Trophoblast cell (in vitro differentiated cells and primary cell): ENCODE results near the gene AAGAB.
"Not testable (repeated sequence)": the region's sequence is repeated elsewhere in the genome, so short reads cannot be mapped to it uniquely, and the experiment has no call there.

Source experiments
- DNase-seq, 2 donors: peaks; one replicate each; pipeline ENCODE4 v3.0.0-alpha.2; 2016
- H2AFZ ChIP-seq: 2 replicates; pipeline ENCODE4 v1.6.1; 2013; ENCODE audit warnings: low read length, moderate library complexity, mild to moderate bottlenecking; ENCODE audit not compliant: insufficient read depth, poor library complexity
- H2AK5ac ChIP-seq: 2 replicates; pipeline ENCODE4 v1.6.1; 2013; ENCODE audit warnings: mild to moderate bottlenecking, low read length
- H2BK120ac ChIP-seq: 2 replicates; pipeline ENCODE4 v1.6.1; 2013; ENCODE audit warnings: low read length, mild to moderate bottlenecking, moderate library complexity; ENCODE audit not compliant: insufficient read depth, poor library complexity
- H2BK12ac ChIP-seq: 2 replicates; pipeline ENCODE4 v1.6.1; 2013; ENCODE audit warnings: mild to moderate bottlenecking, low read length, moderate library complexity
- H2BK5ac ChIP-seq: 2 replicates; pipeline ENCODE4 v1.6.1; 2013; ENCODE audit warnings: low read length, low read depth, moderate library complexity, mild to moderate bottlenecking; ENCODE audit not compliant: poor library complexity
- H3K14ac ChIP-seq: 2 replicates; pipeline ENCODE4 v1.6.1; 2013; ENCODE audit warnings: mild to moderate bottlenecking, low read length
- H3K18ac ChIP-seq: 2 replicates; pipeline ENCODE4 v1.6.1; 2013; ENCODE audit warnings: mild to moderate bottlenecking, low read length
- H3K23ac ChIP-seq: 2 replicates; pipeline ENCODE4 v1.6.1; 2013; ENCODE audit warnings: low read length
- H3K27ac ChIP-seq: 2 replicates; pipeline ENCODE4 v1.5.1; 2013; ENCODE audit warnings: low read depth, mild to moderate bottlenecking, inconsistent platforms, low read length, moderate library complexity
- H3K27me3 ChIP-seq: 2 replicates; pipeline ENCODE4 v1.6.1; 2013; ENCODE audit warnings: inconsistent platforms, mild to moderate bottlenecking, low read length, moderate library complexity; ENCODE audit not compliant: insufficient read depth
- H3K36me3 ChIP-seq, 2 experiments: 1 replicate in 1 of 2; 2 replicates in 1 of 2; pipeline ENCODE4 v1.6.1; 2013; ENCODE audit warnings: low read length in 2 of 2, mild to moderate bottlenecking in 2 of 2, moderate library complexity in 1 of 2; ENCODE audit not compliant: insufficient read depth in 2 of 2, control insufficient read depth in 1 of 2
- H3K4ac ChIP-seq: 2 replicates; pipeline ENCODE4 v1.6.1; 2013; ENCODE audit warnings: low read depth, mild to moderate bottlenecking, low read length, moderate library complexity
- H3K4me1 ChIP-seq, 2 experiments: 1 replicate in 1 of 2; 2 replicates in 1 of 2; pipeline ENCODE4 v1.6.1; 2013; ENCODE audit warnings: low read length in 2 of 2, mild to moderate bottlenecking in 2 of 2, moderate library complexity in 1 of 2; ENCODE audit not compliant: insufficient read depth in 2 of 2, control insufficient read depth in 1 of 2
- H3K4me2 ChIP-seq: 2 replicates; pipeline ENCODE4 v1.6.1; 2013; ENCODE audit warnings: inconsistent platforms, mild to moderate bottlenecking, low read length, moderate library complexity
- H3K4me3 ChIP-seq: 2 replicates; pipeline ENCODE4 v1.5.1; 2013; ENCODE audit warnings: mild to moderate bottlenecking, low read depth, low read length, inconsistent platforms
- H3K79me1 ChIP-seq: one replicate; pipeline ENCODE4 v1.6.1; 2013; ENCODE audit warnings: low read length
- H3K79me2 ChIP-seq: 2 replicates; pipeline ENCODE4 v1.6.1; 2013; ENCODE audit warnings: low read length, mild to moderate bottlenecking; ENCODE audit not compliant: control insufficient read depth, insufficient read depth, poor library complexity
- H3K9ac ChIP-seq: 2 replicates; pipeline ENCODE4 v1.6.1; 2013; ENCODE audit warnings: mild to moderate bottlenecking, low read length
- H3K9me3 ChIP-seq: 2 replicates; pipeline ENCODE4 v1.6.1; 2013; ENCODE audit warnings: low read depth, mild to moderate bottlenecking, control low read depth, inconsistent platforms, low read length; ENCODE audit not compliant: insufficient read depth
- H4K12ac ChIP-seq: 2 replicates; pipeline ENCODE4 v1.6.1; 2013; ENCODE audit warnings: low read depth, mild to moderate bottlenecking, low read length, moderate library complexity
- H4K8ac ChIP-seq: 2 replicates; pipeline ENCODE4 v1.6.1; 2013; ENCODE audit warnings: low read depth, mild to moderate bottlenecking, low read length, moderate library complexity
- H4K91ac ChIP-seq: one replicate; pipeline ENCODE4 v1.6.1; 2013; ENCODE audit warnings: low read depth, mild to moderate bottlenecking, low read length, moderate library complexity
- WGBS: extraction: QIAGEN DNeasy Blood & Tissue Kit; methylation state at CpG from one replicate; pipeline ENCODE4 v1.1.7; 2013; ENCODE audit warnings: missing lambda C conversion rate; ENCODE audit not compliant: insufficient read length, insufficient coverage; ENCODE audit errors: extremely low coverage; 5-methylcytosine and 5-hydroxymethylcytosine counted together

Gene AAGAB

GRCh38 chr15:67154249-67154648, 100.2 kb downstream of the AAGAB start:
- H2BK12ac ChIP-seq: no peak overlapping the region
- no peak overlapping the region for H3K4ac ChIP-seq
- peak in 1 of 2 donors; percentile 39 for DNase-seq
- H2BK120ac ChIP-seq: peak overlapping the region; percentile 35
- H3K14ac ChIP-seq: no peak overlapping the region
- peaks cover 0 to 2% of the 10 kb centered on the region in 2 experiments for H3K36me3 ChIP-seq
- H4K12ac ChIP-seq: no peak overlapping the region
- H3K79me1 ChIP-seq: peaks cover 18% of the 10 kb centered on the region
- H2BK5ac ChIP-seq: no peak overlapping the region
- H3K27ac ChIP-seq: no peak overlapping the region
- H2AK5ac ChIP-seq: no peak overlapping the region
- H3K4me3 ChIP-seq: no peak overlapping the region
- no peak overlapping the region for H3K4me2 ChIP-seq
- peaks cover 14 to 15% of the 10 kb centered on the region in 2 experiments for H3K4me1 ChIP-seq
- H3K9ac ChIP-seq: no peak overlapping the region
- no peaks in the 10 kb centered on the region for H3K27me3 ChIP-seq
- peaks cover 3% of the 10 kb centered on the region for H3K79me2 ChIP-seq
- no peak overlapping the region for H2AFZ ChIP-seq
- H4K8ac ChIP-seq: no peak overlapping the region
- H4K91ac ChIP-seq: no peak overlapping the region
- H3K9me3 ChIP-seq: peaks cover 3% of the 10 kb centered on the region
- no peak overlapping the region for H3K23ac ChIP-seq
- H3K18ac ChIP-seq: no peak overlapping the region

DNA sequence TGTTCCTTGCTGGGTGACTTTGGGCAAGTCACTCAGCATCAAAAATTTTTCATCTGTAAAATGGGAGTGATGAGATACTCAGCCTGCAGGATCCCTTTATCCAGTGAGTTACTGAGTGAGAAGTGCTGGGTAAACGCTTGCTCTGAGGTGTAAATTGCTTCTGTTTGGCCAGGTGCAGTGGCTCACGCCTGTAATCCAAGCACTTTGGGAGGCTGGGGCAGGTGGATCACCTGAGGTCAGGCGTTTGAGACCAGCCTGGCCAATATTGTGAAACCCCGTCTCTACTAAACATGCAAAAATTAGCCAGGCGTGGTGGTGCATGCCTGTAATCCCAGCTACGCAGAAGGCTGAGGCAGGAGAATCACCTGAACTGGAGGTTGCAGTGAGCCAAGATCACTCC, 101.4 kb downstream of the AAGAB start:
- not testable (repeated sequence) for H3K27me3 ChIP-seq, H3K23ac ChIP-seq, H4K12ac ChIP-seq, H4K8ac ChIP-seq, H3K9ac ChIP-seq, H3K18ac ChIP-seq, H3K4me2 ChIP-seq, H2BK5ac ChIP-seq, H3K9me3 ChIP-seq, H2BK120ac ChIP-seq, H2AFZ ChIP-seq, H3K36me3 ChIP-seq, H3K79me2 ChIP-seq, H3K4me3 ChIP-seq, H3K27ac ChIP-seq, H3K14ac ChIP-seq
- WGBS: no CpG with 5 or more reads among the region's 6 CpGs
- Histone ChIP-seq H2AK5ac (peak overlapping the region; percentile 57), H3K4ac (peak overlapping the region; percentile 6), H3K4me1 (peaks cover 26 to 27% of the 10 kb centered on the region in 2 experiments), H2BK12ac (peak overlapping the region; percentile 77), H3K79me1 (peaks cover 29% of the 10 kb centered on the region), H4K91ac (peak overlapping the region; percentile 48)
- peak in 1 of 2 donors; percentile 72 for DNase-seq

GRCh38 chr15:67152429-67152828, 102.0 kb downstream of the AAGAB start:
- Histone ChIP-seq H3K27ac (no peak overlapping the region), H3K4me1 (peaks cover 30 to 32% of the 10 kb centered on the region in 2 experiments)

More at GRCh38 chr15:67152429-67152828, 102.0 kb downstream of the AAGAB start:
- H3K18ac ChIP-seq: no peak overlapping the region
- no peak overlapping the region for H4K12ac ChIP-seq
- peaks cover 0 to 1% of the 10 kb centered on the region in 2 experiments for H3K36me3 ChIP-seq
- peak overlapping the region; percentile 38 for H3K14ac ChIP-seq
- H2BK12ac ChIP-seq: peak overlapping the region; percentile 25
- no peak overlapping the region for H4K8ac ChIP-seq
- H2AFZ ChIP-seq: no peak overlapping the region
- no peak overlapping the region for H3K9ac ChIP-seq
- H3K23ac ChIP-seq: no peak overlapping the region
- H2BK120ac ChIP-seq: peak overlapping the region; percentile 29
- H3K4me3 ChIP-seq: no peak overlapping the region
- peak overlapping the region; percentile 2 for H2AK5ac ChIP-seq
- H3K27me3 ChIP-seq: no peaks in the 10 kb centered on the region
- H3K4me2 ChIP-seq: no peak overlapping the region
- H3K79me1 ChIP-seq: peaks cover 33% of the 10 kb centered on the region
- no peak overlapping the region for H3K4ac ChIP-seq
- no CpG with 5 or more reads among the region's 1 CpG for WGBS
- H2BK5ac ChIP-seq: no peak overlapping the region
- DNase-seq: no peak
- peaks cover under 1% of the 10 kb centered on the region for H3K9me3 ChIP-seq
- H4K91ac ChIP-seq: peak overlapping the region; percentile 20
- peaks cover 9% of the 10 kb centered on the region for H3K79me2 ChIP-seq
